Myocyte (in vitro differentiated cells): ENCODE results near the gene TBC1D22A. TPM values are rescaled to one million over a fixed set of nuclear protein-coding genes. Genes with fewer than 3 reads are reported as not detected.

Source experiments
- DNase-seq: peaks from one replicate; pipeline ENCODE4 v3.0.0-alpha.2; 2012; ENCODE audit warnings: low read depth
- total RNA-seq: library from RNA; depleted of rRNA; stranded (reverse); fragments of >200 nt; gene quantifications from 2 replicates; pipeline ENCODE4 v1.2.3, GENCODE V29; 2014

The TBC1D22A gene
- total RNA-seq, 1 donor from 2014 or later = 15.9 TPM

DNA sequence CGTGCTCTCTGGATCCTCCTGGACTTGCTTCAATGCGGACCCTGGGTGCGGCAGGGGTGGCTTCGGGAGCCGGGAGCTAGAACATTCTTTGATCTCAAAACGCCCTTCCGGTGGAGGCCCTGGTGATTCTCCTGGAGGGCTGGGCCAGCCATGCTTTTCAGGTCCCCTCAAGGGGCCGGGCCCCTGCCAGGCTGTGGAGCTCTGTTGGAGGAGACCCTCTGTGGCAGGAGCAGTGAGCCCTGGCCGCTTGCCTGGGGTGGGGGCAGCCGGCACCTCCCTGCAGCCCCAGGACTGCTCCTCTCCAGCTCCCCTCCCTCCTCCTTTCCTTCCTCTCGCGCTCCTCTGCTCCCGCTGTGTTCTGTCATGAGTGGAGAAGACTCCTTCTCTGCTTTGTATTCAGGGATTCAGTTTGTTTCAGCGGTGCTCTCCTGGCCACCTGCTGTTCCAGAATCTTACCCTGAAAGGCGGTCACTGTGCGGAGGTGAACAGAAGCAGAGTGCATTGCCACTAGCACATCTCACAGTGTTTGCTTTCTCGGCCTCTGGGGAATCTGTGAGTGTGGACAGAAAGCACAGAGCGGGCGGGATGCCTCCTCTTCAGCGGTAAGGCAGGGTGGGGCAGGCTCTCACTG lies 289.1 kb downstream of the TBC1D22A start:
- no peak for DNase-seq

DNA sequence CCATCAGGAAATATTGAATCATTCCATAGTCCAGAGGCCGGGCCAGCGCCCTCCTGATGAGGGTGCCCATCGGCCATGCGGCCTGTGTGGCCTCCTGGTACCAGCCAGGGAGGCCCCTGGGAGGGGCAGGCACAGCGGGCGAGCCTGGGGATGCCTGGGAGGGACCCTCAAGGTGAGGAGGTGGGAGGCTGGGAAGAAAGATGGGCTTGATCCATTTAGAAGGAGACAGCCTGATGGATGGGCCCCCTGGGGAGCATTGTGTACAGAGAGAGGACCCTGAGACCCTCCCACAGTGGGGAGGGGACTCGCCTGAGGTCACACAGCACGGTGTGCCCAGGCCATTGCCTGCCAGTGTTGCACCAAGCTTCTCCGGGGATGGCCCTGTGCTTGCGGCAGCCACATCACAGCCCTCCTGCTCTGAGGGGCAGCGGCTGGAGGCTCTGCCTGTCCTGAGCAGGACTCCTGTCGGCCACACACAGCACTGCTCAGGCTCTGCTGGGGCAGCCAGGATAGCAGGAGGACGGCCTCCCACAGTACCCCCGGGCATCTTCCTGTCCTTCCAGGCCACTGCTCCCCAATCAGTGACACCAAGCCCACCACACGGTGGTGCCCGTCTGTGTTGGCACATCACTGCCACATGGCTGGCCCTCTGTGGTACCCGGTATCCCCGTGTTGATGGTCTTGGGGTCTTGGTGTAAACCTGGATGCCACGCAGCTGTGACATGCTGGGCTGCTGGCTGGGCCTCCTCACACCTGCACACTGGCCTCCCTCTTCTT lies 290.0 kb downstream of the TBC1D22A start:
- no peak for DNase-seq

DNA sequence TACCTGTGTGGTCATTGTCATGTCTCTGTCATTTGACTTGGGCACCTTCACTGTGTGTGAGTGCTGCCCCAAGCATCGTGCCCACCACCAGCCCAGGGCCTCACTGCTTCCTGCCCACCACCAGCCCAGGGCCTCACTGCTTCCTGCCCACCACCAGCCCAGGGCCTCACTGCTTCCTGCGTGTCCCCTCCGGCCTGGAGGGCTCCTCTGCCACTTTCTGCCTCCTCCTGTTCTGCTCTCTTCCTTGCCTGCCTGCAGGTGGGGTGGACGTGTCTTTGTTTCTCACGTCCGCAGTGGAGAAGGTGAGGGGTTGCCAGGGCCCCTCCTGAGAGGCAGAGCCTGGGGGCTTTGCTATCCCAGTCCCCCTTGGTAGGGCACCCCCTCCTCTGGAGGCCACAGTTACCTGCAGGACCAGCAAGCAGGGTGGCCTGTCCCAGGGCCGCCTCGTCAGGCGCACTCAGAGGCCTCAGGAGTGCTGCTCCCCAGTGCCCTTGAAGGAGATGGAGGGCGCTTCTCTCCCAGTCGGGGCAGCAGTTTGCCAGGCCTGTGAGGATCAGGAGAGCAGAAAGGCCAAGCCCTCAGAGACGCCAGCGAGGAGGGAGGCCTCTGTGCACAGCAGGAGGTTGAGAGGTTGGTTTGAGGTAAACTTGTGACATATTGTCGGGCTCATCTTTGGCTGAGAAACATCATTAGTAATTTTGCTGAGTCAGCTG lies 290.7 kb downstream of the TBC1D22A start:
- DNase-seq = no peak

DNA sequence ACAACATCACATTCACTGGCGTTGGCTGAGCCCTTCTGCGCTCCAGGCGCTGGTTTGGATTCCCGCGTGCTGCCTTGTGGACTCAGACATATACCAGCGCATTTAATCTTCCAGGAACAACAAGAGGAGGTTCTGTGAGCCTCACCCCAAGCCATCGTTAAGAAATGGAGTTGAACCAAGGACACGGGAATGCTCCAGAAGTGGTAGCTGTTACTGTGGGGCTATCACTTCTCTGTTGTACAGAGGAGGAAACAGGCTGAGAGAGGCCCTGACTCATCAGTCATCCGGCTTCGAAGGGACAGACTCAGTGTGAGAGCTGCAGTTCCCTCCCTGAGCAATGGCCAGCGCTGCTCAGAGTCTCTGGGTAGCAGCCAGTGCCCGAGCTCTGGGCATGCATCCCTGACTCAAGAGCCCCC lies 291.3 kb downstream of the TBC1D22A start:
- no peak for DNase-seq

DNA sequence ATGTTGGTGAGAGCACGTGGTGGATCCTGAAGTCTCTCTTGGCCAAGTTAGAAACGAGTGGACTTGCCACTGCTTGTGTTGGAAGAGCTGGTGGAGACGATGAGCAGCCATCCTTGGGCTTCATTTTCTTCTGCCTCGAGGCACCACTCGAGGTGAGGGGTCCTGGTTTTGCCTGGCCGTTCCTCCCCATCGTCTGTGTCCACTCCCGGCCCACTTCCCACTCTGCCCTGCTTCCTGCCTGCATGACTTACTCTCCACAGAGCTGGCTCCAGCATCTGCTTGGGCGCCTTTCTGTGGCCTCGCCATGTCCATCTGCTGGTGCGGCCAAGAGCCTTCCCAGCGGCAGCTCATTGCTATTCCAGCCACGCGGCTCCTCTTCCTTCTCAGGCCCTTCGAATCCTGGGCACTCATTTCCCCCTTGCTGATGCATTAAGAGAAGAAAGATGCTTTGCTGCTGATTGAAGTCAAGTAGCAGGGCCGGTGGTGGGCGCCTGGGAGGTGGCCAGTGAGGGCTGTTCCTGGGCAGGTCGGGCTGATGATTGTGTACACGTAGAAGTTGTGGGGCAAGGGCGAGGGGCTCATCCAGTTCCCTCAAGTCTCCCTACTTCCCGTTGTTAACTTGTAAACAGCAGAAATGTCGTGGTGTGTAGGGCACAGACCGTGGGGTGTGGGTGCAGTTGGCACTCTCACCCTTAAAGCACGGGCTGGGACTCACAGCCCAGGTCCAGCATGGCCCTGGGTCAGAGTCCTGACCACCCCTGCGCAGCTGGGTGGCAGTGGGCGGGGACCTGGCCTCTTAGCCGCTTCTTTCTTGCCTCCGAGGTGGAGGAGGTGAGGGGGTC lies 292.0 kb downstream of the TBC1D22A start:
- no peak for DNase-seq

DNA sequence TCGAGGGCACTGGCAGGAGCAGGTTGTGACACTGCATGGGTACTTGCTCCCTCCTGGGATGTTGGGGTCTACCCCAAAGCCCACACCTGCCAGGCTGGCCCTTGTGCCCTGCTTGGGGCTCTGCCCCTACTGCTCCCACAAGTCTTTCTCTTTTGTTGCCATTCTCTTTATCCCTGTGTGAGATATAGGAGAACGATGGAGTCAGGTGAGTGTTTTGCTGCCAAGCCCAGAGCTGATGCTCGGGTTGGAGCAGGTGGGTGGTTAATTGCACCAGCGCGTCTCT lies 292.6 kb downstream of the TBC1D22A start:
- DNase-seq = no peak

DNA sequence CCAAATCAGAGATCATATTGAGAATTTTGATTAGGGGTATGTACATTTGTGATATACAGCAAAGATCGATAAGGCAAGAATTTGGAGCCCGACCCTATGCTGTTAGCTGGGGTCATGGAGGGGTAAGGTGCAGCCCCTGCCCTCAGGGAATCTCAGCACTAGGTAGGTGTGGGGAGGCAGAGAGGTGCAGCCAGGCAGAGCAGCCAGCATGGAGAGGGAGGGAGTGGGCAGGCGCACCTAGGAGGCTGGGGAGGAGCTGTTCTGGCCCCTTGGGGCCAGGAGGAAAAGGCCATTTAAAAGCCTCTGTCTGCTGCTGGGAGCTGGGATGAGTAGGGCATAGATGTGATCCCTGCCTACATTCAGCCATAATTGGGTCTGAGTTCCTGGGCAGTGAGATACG lies 293.0 kb downstream of the TBC1D22A start:
- no peak for DNase-seq

DNA sequence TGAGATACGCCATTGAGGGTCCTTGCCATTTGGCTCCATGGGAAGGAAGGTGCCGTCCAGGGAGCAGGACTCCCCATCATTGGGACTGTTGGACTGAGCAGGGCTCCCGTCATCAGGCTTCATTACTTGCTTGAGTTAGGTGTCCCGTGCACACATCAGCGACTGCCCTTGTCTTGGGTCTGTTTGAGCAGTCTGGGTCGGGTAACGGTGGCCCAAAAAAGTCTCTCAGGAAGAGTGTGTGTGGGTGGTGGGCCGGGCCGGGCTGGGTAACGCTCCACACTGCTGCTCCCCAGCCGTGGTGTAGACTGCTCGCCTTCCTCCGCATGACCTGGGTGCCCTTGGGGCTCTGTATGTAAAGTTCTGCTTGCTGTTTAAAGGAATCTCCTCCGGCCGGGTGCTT lies 293.5 kb downstream of the TBC1D22A start:
- DNase-seq = no peak

DNA sequence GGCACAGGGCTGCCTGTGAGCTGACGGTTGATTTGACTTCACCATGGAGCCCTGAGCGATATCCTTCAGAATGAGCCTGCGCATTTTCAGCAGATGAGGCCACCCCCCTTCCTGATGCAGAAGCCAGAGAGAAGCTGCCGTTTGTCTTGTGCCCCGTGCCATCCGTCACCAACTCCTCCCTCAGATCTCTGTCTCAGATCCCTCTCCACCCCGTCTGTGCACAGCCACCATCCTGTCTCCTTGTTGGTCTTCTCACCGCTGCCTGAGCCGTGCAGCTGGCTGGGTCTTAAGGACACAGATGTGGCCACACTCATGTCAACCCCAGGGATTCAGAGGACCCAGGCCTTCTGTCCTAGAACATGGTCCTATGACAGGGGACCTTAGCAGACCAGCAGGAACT lies 293.9 kb downstream of the TBC1D22A start:
- DNase-seq = no peak

DNA sequence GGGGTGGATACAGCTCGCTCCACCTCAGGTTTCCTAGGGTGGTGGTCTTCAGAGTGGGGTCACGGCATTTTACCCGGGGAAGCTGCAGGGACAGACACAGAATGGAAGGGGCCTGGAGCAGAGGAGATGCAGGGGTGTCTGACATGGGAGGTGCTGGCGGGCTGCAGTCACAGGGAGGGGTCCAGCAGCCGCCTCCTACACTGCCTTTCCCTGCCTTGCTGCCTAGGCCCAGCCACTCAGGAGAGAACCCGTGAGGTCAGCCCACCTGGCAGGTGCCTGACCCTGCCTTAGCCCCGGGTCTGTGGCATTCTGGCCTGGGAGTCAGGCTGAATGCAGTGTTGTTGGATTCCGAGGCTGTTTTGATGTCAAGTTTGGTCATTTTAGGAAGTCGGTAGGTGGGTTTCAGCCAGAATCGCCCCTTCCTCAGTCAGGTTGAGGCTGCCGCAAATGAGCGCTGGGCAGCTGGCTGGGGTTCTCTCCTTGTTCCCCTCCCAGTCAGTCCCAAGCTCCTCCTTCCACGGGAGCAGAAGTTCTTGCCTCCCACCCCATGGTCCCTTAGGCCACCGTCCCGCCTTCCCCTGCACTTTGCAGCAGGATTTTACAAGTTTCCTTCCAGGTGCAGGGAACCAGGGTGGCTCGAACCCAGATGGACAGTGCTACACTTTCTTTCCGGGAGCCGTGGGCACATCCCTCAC lies 294.5 kb downstream of the TBC1D22A start:
- no peak for DNase-seq

DNA sequence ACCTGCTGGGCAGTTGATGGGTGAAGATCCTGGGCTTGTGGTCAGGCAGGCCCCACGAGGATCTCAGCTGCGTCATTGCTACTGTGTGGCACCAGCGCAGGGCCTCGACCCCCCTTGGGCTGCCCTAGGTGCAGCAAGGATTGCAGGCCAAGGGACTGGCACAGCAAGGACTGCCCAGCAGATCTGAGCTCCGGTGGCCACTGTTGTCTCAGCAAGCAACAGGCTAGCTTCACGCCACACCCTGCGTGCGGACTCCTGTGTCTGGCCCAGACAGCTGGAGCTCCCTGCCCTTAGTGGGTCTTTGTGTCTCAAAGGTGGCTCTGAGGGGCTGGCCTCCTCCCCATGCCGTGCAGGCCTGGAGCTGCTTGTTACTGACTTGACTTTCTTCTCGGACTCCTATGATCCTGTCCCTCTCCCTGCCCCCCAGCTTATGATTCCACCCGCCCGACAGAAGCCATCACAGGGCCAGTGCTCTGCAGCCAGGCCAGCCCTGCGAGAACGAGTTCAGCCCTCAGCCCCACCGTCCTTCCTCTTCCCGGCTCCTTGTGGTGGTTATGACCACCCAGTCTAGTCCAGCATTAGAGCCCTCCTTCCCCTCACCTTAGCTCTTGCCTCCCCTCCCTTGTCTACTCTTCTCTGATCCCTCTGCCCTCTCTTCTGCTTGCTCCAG lies 295.6 kb downstream of the TBC1D22A start:
- DNase-seq = no peak

DNA sequence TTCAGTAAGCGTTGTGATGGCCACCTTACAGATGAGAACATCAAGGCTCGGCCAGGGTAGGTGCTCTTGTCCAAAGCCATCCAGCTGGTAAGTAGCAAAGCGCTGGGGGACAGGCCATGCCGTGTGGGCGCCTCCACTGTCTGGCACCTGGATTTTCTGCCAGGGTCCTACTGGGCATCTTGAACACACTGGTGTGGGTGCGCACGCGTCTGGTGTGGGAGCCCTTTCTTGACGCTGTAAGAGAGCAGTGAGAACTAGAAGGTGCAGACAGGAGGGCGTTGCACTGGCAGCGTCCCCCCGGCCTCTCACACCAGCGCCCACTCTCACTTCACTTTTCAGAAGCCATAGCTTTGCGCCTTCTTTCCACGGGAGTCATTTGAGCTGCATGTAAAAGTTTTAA lies 296.6 kb downstream of the TBC1D22A start:
- DNase-seq = no peak

DNA sequence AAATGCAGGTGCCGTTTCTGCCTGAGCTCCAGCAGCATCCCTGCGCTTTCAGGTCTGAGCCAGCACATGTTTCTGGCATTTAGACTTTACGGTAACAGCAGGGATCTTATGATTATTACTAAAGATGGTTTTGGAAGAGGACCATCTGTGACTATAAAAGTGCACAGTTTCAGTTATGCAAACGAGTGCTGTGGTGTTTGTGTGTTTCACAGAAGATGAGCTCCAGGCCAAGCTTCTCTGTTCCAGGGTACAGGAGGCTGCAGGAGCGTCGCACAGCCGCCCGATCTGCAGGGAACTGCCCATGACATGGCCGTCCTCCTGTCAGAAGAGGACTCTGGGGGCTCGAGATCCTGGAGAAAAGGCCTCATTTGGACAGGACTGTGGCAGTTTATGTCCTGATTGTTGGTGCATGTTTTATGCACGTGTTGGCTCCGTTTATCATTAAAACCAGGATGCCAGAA lies 297.3 kb downstream of the TBC1D22A start:
- DNase-seq = no peak

DNA sequence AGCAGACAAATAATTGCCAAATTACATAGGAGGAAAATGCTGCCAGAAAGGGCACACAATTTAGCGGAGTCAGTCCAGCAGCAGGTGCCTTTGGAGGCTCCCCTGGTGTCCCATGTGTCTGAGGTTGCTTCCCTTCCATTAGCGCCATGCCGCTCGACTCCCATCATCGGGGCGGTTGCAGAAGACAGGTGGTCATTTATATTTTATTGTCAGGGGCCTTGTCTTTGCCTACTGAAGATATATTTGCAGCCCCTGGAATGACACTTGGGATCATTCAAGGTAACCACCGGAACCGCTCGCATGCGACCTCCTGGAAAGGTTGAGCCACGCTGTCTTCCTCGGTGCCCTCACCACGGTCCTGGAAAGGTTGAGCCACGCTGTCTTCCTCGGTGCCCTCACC lies 298.3 kb downstream of the TBC1D22A start:
- DNase-seq = no peak

DNA sequence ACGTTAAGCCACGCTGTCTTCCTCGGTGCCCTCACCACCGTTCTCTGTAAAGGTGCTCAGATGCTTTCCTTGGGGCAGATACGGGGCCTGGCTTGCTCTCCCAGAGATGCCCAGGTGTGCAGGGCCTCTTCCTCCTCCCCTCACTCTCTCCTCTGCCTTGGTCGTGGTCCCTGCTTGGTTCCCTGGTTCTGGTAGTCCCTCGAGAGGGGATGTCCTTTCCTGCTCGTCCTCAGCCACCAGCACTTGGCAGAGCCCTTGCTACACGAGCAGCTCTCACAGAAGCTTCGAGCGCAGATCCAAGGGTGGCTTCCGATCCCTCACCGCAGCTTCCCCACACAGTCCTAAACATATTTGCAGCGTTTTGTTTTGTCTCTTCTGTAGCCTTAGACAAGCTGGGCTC lies 298.8 kb downstream of the TBC1D22A start:
- no peak for DNase-seq

DNA sequence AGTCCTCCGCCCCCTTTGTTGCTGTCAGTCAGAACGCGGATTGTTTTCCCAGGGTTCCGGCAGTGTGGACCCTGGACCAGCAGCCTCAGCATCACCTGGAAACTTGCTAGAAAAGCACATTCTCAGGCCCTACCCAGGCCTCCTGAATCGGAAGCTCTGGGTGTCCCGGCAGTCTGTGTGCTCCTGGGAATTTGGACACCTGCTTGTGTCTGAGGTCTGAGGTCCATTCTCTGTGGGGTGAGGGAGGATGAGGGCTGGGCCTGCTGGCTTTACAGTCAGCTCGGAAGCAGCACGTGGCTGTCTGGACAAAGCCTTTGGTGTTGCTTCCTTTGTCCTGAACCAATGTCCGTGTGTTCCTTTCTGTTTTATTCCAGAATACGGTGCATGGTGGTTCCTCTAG lies 299.7 kb downstream of the TBC1D22A start:
- peak; percentile 55 for DNase-seq

DNA sequence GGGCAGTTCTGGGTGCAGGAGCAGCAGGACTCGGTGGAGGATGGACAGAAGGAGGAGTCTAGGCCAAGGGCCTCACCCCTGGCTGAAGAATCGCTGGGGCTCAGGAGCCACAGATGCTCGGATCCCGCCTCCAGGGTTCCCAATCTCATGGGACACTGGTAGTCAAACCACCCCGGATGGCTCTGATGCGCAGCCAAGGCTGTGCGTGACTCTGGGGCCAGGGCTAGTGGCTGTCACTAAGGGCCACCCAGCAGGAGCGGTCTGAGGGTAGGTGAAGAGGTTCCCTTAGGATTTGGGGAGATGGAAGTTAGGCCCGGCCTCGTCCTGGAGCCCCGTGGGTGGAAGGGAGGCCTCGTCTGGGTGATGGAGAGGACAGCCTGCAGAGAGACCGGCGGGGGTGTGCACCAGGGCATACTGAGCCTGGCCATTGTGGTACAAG lies 300.6 kb downstream of the TBC1D22A start:
- DNase-seq = no peak

DNA sequence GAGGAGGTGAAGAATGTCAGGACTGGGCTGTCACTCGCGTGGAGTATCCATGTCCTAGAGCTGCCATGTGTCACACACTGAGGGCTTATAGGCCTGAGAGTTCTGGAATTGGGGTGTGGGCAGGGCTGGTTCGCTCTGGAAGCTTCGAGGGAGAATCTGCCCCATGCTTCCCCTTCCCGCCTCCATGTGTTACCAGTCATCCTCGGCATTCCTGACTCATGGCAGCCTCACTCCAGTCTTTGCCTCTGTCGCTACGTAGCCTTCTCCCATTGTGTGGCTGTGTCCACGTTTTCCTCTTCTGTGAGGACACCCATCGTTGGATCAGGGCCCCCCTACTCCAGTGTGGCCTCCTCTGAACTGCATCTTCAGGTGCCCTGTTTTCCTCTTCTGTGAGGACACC lies 301.2 kb downstream of the TBC1D22A start:
- DNase-seq = no peak

DNA sequence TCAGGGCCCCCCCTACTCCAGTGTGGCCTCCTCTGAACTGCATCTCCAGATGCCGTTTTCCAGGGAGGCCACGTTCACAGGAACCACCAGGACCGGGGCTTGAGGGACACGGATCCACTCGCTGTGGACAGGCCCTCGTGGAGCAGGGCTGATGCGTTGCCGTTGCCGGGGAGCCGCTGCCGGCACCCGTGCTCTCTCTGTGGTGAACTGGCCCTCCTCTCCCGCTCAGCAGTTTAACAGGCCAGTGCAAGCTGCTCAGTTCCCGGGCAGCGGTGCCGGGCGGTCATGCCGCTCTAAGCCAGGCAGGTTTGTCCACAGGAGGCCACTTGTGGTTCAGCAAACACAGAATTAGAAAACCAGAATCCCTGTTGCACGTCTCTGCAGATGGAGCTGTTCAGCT lies 301.6 kb downstream of the TBC1D22A start:
- DNase-seq = no peak

DNA sequence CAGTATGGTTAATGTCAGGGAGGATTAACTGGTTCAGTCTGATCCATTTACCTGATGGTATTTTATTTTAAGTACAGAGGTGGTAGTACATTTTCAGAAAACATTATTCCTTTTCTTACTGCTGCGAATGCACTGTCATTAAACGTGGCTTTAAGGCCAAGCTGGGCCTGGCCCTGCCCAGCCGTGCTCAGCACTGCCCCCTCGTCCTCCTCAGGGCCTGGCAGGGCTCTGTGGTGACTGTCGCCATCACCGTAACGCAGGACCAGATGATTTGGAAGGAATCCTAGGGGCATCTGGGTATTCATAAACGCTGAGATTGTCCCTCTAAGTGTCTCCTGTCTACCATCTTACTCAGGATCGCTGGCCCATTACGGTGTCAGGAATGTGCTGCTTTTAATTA lies 302.0 kb downstream of the TBC1D22A start:
- no peak for DNase-seq
